ENCODE measurements around the gene FNDC3B. TPM values are rescaled to one million over a fixed set of nuclear protein-coding genes. Genes with fewer than 3 reads are reported as not detected.
"Not testable (repeated sequence)": the region's sequence is repeated elsewhere in the genome, so short reads cannot be mapped to it uniquely, and the experiment has no call there.

The FNDC3B gene
- total RNA-seq, 2 experiments from 2014 or later, result 9.2 to 13.5 TPM

DNA sequence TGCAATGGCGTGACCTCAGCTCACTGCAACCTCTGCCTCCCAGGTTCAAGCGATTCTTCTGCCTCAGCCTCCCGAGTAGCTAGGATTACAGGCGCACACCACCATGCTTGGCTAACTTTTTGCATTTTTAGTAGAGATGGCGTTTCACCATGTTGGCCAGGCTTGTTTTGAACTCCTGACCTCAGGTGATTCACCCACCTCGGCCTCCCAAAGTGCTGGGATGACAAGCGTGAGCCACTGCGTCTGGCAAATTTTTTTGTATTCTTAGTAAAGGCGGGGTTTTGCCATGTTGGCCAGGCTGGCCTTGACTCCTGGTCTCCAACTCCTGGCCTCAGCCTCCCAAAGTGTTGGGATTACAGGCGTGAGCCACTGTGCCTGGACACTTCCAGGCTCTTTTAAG, 215.9 kb downstream of the FNDC3B start:
- peaks cover 21% of the 10 kb centered on the region for H3K36me3 Mint-ChIP-seq (ENCODE audit: low read depth)
- intact Hi-C loops (cut with micrococcal nuclease); H3K4me3 Mint-ChIP-seq; DNase-seq; H3K4me1 Mint-ChIP-seq (ENCODE audit: low read depth); H3K27ac Mint-ChIP-seq; H3K9me3 Mint-ChIP-seq; CTCF ChIA-PET; H3K27me3 Mint-ChIP-seq (ENCODE audit: low read depth): not testable (repeated sequence)

DNA sequence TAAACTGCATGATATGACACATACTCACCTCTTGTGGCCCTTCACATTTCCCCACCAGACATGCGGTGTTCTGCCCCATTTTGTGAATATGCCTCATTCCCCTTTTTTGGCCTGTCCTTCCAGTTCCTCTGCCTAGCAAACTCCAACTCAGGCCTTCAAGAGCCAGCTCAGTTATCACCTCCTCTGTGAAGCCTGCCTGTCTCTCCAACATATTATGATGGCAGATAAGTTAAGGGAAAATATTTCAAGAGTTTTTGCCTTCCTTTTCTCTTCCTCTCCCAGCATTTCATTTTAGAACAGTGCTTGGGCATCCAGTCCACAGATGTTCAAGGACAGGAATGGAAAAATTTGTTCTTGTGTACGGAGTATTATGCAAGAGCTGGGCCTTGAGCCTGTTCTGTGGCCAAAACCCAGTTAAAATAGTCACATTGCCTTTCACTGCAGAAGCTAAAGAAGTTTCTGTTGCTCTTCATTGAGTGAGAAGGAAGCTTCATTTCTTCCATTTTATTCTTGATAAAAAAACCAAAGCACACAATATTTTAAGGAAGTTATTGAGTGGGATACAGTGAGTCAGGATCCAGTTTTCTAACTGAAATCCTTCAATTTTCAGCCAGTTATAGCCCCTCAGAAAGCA, 216.8 kb downstream of the FNDC3B start:
- Mint-ChIP-seq H3K36me3 (ENCODE audit: low read depth) (peaks cover 19% of the 10 kb centered on the region), H3K4me1 (ENCODE audit: low read depth) (no peaks in the 10 kb centered on the region), H3K9me3 (no peaks in the 10 kb centered on the region), H3K27me3 (ENCODE audit: low read depth) (no peaks in the 10 kb centered on the region), H3K27ac (no peak overlapping the region), H3K4me3 (no peak overlapping the region)
- no peak for DNase-seq
- CTCF ChIA-PET, result no interaction called here
- intact Hi-C loops (cut with micrococcal nuclease), result no loop called here

DNA sequence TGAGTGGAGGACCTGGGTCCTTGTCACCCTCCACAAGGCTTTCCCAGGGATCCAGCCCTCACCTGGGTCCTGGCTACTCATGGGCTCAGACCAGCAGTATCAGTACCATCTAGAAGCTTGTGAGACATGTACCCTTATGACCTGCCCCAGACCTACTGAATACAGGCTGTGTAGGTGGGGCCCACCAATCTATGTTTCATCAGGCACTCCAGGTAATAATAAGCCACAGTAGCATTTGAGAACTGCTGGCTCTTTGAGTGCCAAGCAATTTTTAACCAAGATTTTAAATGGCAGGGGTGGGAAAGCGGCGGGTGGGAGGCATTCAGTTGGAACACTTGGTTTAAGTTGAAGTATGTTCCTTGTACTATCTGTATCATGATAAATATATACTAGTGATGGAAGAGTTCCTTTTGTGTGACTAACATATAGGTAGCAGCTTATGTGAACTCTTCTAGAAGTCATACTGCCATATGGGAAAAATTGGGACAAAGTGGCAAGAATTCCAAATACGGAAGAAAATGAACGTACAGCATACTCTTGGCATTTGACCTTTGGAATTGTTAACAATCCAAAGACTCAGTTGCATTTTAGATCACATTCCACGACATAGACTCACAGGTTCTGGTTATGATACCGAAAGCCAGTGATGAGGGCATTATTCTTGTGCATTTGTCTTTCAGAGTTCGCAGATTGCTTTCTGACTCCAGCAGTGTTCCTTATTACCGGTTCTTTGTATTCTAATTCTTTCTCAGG, 218.4 kb downstream of the FNDC3B start:
- no peak for DNase-seq
- H3K4me3 Mint-ChIP-seq, result no peak overlapping the region
- peaks cover 16% of the 10 kb centered on the region for H3K36me3 Mint-ChIP-seq (ENCODE audit: low read depth)
- no peaks in the 10 kb centered on the region for H3K9me3 Mint-ChIP-seq
- H3K4me1 Mint-ChIP-seq (ENCODE audit: low read depth), result no peaks in the 10 kb centered on the region
- H3K27me3 Mint-ChIP-seq (ENCODE audit: low read depth), result no peaks in the 10 kb centered on the region
- CTCF ChIA-PET, result no interaction called here
- no peak overlapping the region for H3K27ac Mint-ChIP-seq
- intact Hi-C loops (cut with micrococcal nuclease), result no loop called here

DNA sequence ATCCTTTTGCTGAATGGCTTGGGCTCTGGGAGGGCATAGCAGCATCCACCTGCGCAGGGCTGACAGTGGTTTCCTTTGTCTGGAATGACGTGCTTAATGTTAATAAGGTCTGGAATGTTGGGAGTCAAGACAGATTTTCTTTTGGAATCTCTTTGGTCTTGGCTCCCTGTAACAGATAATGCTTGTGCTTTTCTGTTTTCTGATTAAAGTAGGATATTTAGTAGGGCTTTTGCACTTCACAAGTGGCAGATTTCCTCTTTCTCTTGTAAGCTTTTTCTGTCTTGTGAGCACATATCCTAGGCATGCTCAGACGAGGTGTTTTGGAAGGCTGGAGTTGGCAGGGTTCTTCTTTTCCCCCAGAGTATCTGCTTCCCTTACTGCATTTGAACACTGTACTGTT, 219.2 kb downstream of the FNDC3B start:
- Mint-ChIP-seq H3K27ac (no peak overlapping the region), H3K4me1 (ENCODE audit: low read depth) (no peaks in the 10 kb centered on the region), H3K36me3 (ENCODE audit: low read depth) (peaks cover 15% of the 10 kb centered on the region), H3K4me3 (no peak overlapping the region), H3K9me3 (no peaks in the 10 kb centered on the region), H3K27me3 (ENCODE audit: low read depth) (no peaks in the 10 kb centered on the region)
- CTCF ChIA-PET, result no interaction called here
- intact Hi-C loops (cut with micrococcal nuclease), result no loop called here
- DNase-seq, result no peak

DNA sequence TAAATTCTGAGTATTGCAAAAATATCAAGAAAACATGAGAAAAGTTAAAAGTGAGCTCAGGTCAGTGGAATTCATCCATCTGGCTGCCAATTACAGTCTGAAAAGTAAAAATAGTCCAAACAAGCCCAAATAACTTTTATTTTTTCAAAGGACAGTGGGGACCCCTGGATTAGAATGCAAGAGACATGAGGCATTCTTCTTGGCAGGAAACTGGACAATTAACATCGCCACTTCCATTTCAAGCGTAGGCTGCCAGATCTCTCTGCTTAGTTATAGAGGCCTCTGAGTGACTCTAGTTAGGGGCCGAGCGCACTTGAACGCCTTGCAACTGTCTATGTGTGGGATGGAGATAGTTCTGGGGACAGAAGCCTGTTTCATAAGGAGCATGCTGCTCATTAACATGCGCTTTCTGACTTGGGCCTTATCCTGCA, 219.7 kb downstream of the FNDC3B start:
- Mint-ChIP-seq H3K27ac (no peak overlapping the region), H3K27me3 (ENCODE audit: low read depth) (no peaks in the 10 kb centered on the region), H3K9me3 (no peaks in the 10 kb centered on the region), H3K36me3 (ENCODE audit: low read depth) (peaks cover 15% of the 10 kb centered on the region), H3K4me1 (ENCODE audit: low read depth) (no peaks in the 10 kb centered on the region), H3K4me3 (no peak overlapping the region)
- CTCF ChIA-PET, result no interaction called here
- intact Hi-C loops (cut with micrococcal nuclease), result no loop called here
- no peak for DNase-seq

DNA sequence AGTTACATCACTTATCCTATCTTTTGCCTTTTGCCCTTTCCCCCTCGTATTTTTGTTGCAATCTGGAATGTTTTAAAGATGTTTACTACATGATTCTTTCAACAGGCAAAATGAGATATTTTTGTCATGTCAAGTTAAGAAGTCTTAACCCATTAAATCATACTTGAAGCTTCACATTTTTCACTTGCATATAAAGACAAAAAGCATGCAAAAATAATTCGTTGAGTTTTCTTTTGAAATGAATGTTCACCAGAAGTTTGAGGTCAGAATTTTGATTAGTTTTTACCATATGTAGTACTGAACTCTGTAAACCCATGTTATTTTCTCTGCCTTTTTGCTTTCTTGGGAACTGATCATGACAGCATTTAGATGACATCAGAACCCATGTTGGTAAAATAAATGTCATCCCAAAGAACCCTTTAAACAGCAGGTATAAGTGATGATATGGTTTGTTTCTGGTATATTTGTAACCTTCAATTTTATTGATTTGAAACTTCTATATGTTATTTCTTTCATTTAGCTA, 220.4 kb downstream of the FNDC3B start:
- Mint-ChIP-seq H3K36me3 (ENCODE audit: low read depth) (peaks cover 15% of the 10 kb centered on the region), H3K9me3 (no peaks in the 10 kb centered on the region), H3K27ac (no peak overlapping the region), H3K4me3 (no peak overlapping the region), H3K27me3 (ENCODE audit: low read depth) (no peaks in the 10 kb centered on the region), H3K4me1 (ENCODE audit: low read depth) (no peaks in the 10 kb centered on the region)
- no peak for DNase-seq
- CTCF ChIA-PET, result interaction anchor here (0.6 kb wide), 1 partner anchor 51 kb away, joined by 3 read pairs; no protein-coding TSS in a partner anchor
- intact Hi-C loops (cut with micrococcal nuclease), result no loop called here

DNA sequence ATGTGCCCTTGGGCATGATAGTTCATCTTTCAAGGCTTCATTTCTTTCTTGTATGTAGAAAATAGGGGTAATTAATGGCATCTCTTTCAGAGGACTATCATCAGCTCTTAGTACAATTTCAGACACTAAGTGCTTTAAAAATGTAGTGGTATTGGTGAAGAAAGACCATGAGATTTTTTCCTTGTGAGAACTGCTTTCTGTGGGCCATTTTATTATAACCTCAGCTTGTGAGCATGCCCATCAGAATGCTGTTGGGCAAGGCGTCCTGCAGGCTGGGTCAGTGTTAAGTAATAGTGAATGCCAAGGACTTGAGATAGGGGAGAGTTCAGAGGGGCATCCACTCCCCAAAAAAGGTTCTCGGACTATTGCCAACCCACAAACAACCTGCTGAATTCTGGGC, 221.0 kb downstream of the FNDC3B start:
- Mint-ChIP-seq H3K27ac (no peak overlapping the region), H3K4me3 (no peak overlapping the region), H3K4me1 (ENCODE audit: low read depth) (no peaks in the 10 kb centered on the region), H3K9me3 (no peaks in the 10 kb centered on the region), H3K36me3 (ENCODE audit: low read depth) (peaks cover 15% of the 10 kb centered on the region), H3K27me3 (ENCODE audit: low read depth) (no peaks in the 10 kb centered on the region)
- CTCF ChIA-PET, result interaction anchor here (0.6 kb wide), 2 partner anchors 52 to 210 kb away, joined by 3 read pairs; no protein-coding TSS in a partner anchor
- no peak for DNase-seq
- intact Hi-C loops (cut with micrococcal nuclease), result no loop called here

DNA sequence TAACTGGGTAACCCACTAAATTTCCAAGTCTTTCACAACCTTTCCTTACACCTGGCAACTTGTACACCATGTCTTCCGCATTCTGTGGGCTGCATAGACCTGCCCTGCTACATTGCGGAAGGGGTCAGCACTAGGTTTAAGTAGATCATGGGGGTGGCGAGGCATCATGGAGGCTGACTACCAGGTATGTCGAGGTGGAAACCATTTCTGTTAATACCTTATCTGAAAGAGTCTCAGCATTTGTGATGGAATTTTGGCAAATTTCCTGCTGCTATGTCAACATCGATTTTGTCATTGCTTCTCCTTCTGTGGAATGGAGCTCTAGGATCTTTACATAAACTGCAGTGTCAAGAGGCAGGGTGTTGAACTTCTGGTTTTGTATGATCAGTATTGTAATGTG, 221.7 kb downstream of the FNDC3B start:
- no peaks in the 10 kb centered on the region for H3K4me1 Mint-ChIP-seq (ENCODE audit: low read depth)
- H3K36me3 Mint-ChIP-seq (ENCODE audit: low read depth), result peaks cover 12% of the 10 kb centered on the region
- CTCF ChIA-PET, result no interaction called here
- no peak overlapping the region for H3K27ac Mint-ChIP-seq
- H3K9me3 Mint-ChIP-seq, result no peaks in the 10 kb centered on the region
- H3K27me3 Mint-ChIP-seq (ENCODE audit: low read depth), result no peaks in the 10 kb centered on the region
- intact Hi-C loops (cut with micrococcal nuclease), result no loop called here
- no peak overlapping the region for H3K4me3 Mint-ChIP-seq
- DNase-seq, result no peak

DNA sequence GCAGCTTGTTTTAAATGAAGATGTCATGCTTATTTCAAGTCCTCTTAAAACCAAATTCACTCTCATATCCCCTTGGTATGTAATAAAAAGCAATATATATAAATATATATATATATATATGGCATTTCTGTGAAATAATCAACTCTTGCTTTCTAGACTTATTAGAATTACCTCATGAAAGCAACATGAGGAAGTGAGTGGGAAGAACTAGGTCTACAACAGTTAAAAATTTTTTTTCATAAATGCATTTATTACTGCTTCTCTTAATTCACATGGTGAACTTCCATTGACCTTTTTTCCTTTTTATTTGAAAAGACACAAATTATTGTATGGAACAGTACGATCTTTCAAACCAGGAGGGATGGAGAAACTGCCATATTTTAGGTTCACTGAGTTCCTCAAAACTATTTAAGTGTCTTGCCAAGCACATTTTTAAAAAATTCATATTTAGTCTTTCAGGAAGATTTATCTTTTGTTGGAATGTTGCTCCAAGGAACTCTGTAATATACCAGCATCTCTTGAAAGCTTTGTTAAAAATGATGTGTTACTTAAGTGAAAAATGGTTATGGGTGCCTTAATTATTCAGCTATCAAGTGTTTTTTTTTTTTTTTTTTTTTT, 223.7 kb downstream of the FNDC3B start:
- CTCF ChIA-PET, result no interaction called here
- H3K4me3 Mint-ChIP-seq, result no peak overlapping the region
- no peaks in the 10 kb centered on the region for H3K4me1 Mint-ChIP-seq (ENCODE audit: low read depth)
- H3K36me3 Mint-ChIP-seq (ENCODE audit: low read depth), result peaks cover 13% of the 10 kb centered on the region
- intact Hi-C loops (cut with micrococcal nuclease), result no loop called here
- no peaks in the 10 kb centered on the region for H3K9me3 Mint-ChIP-seq
- H3K27ac Mint-ChIP-seq, result no peak overlapping the region
- DNase-seq, result no peak
- H3K27me3 Mint-ChIP-seq (ENCODE audit: low read depth), result no peaks in the 10 kb centered on the region

DNA sequence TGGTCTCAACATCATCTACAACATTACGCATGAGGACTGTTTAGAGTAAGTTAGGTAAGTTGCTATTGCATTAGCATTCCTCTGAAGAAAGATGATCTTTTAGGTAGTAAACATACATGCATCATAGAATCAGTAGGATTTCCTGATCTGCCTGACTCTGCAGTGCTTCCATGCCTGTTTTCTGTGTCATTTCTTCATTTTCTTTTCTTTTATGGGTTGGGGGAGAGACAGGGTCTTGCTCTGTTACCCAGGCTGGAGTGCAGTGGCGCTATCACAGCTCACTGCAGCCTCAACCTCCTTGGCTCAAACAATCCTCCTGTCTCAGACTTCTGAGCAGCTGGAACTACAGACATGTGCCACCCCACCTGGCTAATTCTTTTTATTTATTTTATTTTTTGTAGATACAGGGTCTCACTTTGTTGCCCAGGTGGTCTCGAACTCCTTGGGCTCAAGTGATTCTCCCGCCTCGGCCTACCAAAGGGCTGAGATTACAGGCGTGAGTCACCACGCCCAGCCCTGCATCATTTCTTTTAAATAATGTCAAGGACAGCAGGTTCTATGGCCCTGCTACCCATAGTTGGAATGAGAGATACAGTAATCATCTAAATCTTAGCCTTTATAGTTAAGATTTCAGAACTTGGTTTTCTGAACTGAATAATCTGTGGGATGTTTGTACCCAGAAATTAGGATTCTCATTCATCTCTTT, 224.6 kb downstream of the FNDC3B start:
- no peaks in the 10 kb centered on the region for H3K4me1 Mint-ChIP-seq (ENCODE audit: low read depth)
- H3K36me3 Mint-ChIP-seq (ENCODE audit: low read depth), result peaks cover 9% of the 10 kb centered on the region
- no peaks in the 10 kb centered on the region for H3K27me3 Mint-ChIP-seq (ENCODE audit: low read depth)
- H3K9me3 Mint-ChIP-seq, result no peaks in the 10 kb centered on the region
- intact Hi-C loops (cut with micrococcal nuclease), result no loop called here
- CTCF ChIA-PET, result interaction anchor here (0.6 kb wide), 1 partner anchor 18 kb away, joined by 4 read pairs; no protein-coding TSS in a partner anchor
- no peak overlapping the region for H3K4me3 Mint-ChIP-seq
- no peak for DNase-seq
- no peak overlapping the region for H3K27ac Mint-ChIP-seq

DNA sequence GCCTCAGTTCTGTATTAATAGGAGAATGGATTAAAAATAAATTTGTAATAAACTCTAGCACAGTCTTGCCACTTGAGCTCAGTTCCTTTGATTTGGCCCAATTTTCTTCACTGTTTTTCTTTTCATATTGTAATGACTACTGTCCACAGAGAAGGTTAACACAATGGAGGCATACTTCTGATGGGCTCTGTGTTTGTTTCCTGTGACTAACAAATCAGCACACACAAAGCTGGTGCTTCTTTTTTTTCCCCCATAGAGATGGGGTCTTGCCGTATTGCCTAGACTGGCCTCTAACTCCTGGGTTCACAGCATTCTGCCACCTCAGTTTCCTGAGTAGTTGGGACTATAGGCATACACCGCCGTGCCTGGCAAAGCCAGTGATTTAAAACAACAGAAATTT, 226.7 kb downstream of the FNDC3B start:
- CTCF ChIA-PET, result no interaction called here
- no peaks in the 10 kb centered on the region for H3K4me1 Mint-ChIP-seq (ENCODE audit: low read depth)
- no peak overlapping the region for H3K4me3 Mint-ChIP-seq
- H3K27me3 Mint-ChIP-seq (ENCODE audit: low read depth), result no peaks in the 10 kb centered on the region
- no peak overlapping the region for H3K27ac Mint-ChIP-seq
- intact Hi-C loops (cut with micrococcal nuclease), result no loop called here
- peaks cover 14% of the 10 kb centered on the region for H3K36me3 Mint-ChIP-seq (ENCODE audit: low read depth)
- DNase-seq, result no peak
- H3K9me3 Mint-ChIP-seq, result no peaks in the 10 kb centered on the region

DNA sequence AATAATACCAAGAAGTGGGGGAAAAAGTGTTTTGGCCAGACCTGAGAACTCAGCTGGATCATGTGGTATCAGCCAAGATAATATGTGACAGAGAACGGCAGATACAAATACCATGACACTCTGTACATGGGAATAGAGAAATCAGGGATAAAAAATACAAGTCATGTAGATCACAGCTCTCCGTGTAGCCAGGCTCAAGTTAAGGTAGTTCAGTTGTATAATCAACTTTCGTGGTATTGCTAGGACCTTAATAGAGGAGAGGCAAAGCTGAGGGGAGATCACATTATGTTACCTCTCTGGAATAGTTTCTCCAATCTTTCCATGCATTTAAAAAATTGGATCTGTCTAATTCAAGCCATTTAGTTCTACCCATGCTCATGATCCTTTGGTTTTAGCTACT, 229.0 kb downstream of the FNDC3B start:
- no peaks in the 10 kb centered on the region for H3K9me3 Mint-ChIP-seq
- no peak overlapping the region for H3K4me3 Mint-ChIP-seq
- H3K27ac Mint-ChIP-seq, result no peak overlapping the region
- DNase-seq, result no peak
- H3K27me3 Mint-ChIP-seq (ENCODE audit: low read depth), result no peaks in the 10 kb centered on the region
- no peaks in the 10 kb centered on the region for H3K4me1 Mint-ChIP-seq (ENCODE audit: low read depth)
- intact Hi-C loops (cut with micrococcal nuclease), result no loop called here
- CTCF ChIA-PET, result no interaction called here
- H3K36me3 Mint-ChIP-seq (ENCODE audit: low read depth), result peaks cover 10% of the 10 kb centered on the region
